T47D (cell line): Measurements from ENCODE around the gene PCSK2.

Experiments
- DNase-seq, 2 experiments: peaks; one replicate each; pipeline versions ENCODE4 v3.0.0 to v3.0.0-alpha.2; 2011 to 2012; ENCODE audit warnings: low read depth in 1 of 2, low spot score in 1 of 2
- JUND ChIP-seq: IDR thresholded peaks from 2 replicates; pipeline ENCODE4 v1.6.1; 2012; ENCODE audit warnings: low read depth
- in situ Hi-C: cut with HindIII; loops from 2 replicates; pipeline ENCODE4 v1.10.0; 2016; ENCODE audit warnings: low sequenced_read_pairs, low pct_unique_long_range_greater_than_20kb

Gene PCSK2

DNA sequence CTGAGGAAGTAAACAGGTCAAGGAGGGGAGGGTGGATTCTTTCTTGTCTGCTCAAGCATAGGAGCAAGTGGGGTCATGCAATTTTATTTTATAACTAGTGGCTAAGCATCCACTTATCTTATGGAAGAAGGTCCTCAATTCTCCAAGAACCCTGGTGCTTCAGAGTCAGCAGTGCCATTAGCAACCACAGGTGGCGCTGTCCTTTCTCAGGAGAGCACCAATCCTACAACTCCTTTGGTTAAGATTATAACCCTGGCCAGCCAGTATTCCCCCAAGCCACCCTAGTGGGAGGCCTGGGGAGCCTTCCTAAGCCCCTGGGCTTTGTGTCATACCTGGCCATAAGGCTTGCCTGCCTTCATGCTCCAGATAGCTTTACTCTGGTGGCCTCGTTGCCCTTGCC is 60.7 kb downstream of the PCSK2 start:
- in situ Hi-C loops, result no loop called here
- DNase-seq, result no peak
- no peak for TF ChIP-seq JUND

DNA sequence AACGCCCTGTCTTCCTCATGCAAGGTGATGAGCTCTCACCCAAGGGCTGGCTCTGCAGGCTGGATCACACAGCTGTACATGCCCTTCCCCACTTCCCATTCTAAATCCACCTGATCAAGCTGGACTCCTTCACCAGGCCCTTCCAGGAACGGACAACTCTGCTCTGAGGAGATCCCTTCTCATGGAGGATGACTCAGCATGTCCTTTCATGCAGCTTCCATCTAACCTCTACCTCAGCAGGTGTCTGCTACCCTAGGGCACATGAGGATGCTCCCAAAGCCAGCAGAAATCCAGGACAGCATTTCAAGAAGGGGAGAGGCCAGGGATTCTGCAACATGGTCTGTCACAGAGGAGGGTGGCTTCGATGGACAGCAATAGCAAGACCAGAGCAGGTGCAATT is 61.2 kb downstream of the PCSK2 start:
- in situ Hi-C loops, result no loop called here
- TF ChIP-seq JUND, result no peak
- no peak for DNase-seq

DNA sequence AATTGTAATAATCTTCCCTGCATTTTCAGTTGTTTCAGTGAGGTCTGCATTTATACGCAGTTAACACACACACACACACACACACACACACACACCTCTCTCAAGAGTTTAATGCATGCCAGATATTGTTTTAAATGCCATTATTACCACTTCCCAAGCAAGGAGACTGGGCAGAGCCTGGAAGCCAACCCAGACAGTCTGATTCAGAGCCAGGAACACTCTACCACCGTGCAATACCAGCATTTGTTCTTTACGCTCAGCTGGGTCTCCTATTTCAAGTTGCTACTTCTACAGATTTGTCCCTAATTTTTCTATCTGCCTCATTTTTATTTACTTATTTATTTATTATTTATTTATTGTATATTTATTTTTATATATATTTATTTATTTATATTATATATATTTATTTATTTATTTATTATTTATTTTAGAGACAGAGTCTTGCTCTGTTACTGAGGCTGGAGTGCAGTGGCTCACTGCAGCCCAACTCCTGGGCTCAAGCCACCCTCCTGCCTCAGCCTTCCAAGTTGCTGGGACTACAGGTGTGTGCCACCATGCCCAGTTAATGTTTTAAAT is 68.4 kb downstream of the PCSK2 start:
- no peak for DNase-seq
- in situ Hi-C loops, result no loop called here
- no peak for TF ChIP-seq JUND

DNA sequence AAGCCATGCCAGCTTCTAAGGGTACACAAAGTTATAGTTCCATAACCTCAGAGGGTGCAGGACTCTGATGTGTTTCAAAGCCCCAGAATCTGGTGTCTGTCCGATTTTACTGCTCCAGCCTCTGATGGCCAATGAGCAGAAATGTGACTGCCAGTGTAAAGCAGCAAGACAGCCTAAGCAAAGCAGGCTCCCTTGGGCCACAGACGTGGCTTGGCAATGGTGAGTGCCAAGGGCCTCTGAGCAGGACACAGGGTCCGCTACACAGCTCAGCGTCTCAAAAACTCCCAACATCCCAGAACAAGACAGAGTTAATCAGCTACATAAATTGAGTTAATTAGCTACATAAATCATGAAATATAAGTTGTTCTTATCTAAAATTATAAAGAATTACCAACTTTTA is 69.2 kb downstream of the PCSK2 start:
- DNase-seq, result no peak
- in situ Hi-C loops, result no loop called here

DNA sequence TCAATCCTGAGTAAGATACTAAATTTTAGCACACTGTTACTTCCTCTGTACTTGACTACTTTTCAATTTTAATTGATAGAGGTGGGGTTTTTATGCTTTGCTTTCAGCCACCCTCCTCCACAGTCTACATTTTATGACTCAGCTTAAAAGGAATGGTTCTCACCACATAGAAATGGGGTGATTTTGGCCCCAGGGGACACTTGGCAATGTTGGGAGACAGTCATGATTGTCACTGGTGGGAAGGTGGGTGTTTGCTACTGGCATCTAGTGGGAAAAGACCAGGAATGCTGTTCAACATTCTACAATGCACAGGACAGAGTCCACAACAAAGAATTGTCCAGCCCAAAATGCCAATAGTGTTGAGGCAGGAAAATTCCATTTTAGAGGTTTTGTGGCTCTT is 71.3 kb downstream of the PCSK2 start:
- TF ChIP-seq JUND, result no peak
- no peak for DNase-seq
- in situ Hi-C loops, result no loop called here

More for the DNA sequence above, 69.2 kb downstream of the PCSK2 start:
- no peak for TF ChIP-seq JUND

DNA sequence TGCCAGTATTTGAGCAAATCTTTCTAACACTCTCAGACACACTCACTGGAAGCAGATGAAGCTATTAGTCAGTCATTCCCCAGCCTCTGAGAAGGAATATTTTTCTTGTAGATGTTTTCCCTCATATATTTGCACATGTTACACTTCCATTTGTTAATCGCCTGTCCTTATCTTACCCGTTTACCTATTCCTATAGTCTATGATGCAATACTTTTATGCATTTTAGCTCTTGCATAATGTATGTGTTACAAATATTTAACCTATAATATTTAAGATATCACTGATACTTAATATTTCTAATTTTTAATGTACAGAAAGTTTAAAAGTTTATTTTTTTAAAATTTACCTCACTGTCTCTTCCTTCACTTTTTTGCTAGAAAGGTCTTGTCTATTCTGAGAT is 71.9 kb downstream of the PCSK2 start:
- TF ChIP-seq JUND, result no peak
- no peak for DNase-seq
- in situ Hi-C loops, result no loop called here

DNA sequence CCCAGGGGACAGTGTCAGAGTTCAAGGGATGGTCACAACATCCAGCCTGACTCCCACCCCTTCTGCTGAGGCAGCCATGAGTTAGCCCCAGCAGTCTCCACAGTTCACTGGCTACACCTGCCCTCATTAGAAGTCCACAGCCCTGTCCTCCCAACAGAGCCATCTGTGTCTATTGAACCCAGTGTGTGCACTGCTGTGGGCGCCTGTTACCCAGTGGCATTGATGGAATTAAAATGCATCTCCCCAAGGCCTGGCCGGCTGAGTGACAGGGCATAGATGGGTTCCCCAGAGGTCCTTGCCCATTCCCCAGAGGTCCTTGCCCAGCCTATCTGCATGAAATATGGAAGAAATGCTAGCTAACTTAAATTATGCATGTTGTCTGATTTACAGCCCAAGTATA is 73.3 kb downstream of the PCSK2 start:
- no peak for DNase-seq
- in situ Hi-C loops, result no loop called here
- no peak for TF ChIP-seq JUND

DNA sequence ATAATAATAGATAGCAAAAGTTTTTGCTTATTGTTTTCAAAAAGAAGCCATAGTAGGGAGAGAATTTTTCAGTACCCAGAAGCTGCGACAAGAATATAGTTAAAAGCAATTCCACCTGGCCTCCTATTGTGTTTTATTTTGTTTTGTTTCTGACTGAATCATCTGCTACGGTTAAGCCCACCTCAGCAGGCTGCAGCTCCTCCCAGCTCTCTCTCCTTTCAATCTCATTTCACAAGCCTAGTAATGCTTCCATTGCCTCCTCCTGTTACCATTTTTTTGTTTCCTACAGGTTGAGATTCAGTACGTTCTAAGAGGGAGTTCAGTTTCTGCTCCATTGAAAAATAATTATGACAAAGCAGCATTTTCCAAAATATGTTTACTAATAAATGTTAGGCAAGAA is 77.9 kb downstream of the PCSK2 start:
- no peak for TF ChIP-seq JUND
- DNase-seq, result no peak
- in situ Hi-C loops, result no loop called here

DNA sequence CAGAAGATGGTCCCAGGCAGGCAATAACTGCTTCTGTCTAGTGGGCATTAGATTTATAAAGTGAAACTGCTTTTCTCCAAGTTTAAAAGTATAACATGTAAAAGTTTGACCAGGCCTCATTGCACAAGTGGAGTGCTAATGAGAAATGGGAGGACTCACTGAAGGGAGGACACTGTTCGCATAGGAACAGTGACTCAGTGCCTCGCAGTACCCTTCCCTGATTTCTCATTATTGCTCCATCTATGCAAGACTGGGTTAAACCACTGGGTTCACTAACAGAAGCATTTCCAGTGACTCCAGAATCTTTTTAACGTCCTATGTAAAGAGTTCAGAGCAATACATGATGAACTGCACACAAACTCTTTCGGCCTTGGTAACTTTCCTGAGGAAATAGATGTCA is 79.6 kb downstream of the PCSK2 start:
- in situ Hi-C loops, result no loop called here
- no peak for DNase-seq
- TF ChIP-seq JUND, result no peak

DNA sequence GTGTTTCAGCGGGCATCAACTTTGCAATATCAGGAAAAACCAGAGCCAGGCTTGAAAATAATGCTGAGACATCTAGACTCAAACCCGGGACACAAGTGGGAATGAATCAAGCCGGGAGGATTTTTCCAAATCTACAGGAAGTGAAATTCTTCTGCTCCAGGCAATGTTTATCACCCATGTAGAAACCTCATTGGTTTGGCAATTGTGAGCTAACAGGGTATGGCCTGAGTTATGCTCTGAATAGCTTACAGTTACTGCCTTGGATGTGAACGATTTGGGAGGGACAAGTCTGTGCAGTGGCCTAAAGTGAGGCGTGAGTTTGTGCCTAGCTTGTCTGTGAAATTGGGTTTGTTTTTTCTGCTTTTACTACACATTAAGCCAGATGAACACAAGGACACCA is 87.4 kb downstream of the PCSK2 start:
- no peak for DNase-seq
- in situ Hi-C loops, result no loop called here
- no peak for TF ChIP-seq JUND

DNA sequence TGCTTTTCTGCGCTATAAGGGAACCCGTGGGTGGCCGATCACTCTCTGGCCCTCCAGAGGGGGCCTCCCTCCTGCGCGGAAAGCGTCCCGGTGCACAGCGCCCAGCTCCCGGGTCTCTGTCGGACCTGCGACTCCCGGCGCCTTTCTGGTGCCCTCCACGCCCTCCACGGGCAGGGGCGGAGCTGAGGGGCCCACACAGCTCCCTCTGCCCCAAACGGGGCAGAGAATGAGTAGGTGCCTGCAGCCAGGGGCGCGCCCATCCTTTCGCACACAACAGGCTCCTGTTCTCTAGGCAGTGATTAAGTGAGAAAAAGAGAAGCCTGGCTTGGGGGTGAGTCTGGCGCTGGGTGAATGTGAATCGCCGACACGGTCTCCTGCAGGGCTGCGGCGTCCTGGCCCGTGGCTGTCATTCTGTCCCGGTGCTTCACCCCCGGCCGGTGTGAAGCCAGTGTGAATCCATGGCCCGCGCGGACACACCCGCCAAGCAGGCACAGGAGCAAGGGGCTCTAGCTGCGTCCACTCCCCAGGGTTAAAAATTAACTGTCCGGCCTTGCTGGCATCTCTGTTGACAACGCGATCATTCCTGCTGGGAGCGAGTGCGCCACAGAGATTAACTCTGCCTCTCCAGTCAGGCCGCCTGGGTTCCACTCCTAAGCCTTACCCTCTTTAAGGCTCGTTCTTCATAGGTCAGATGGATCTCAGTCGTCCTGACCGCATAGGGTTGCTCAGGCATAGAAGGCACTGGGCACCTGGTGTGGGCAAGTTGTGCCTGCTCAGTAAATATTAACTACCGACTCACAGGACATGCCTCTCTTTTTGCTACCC is 88.8 kb downstream of the PCSK2 start:
- no peak for DNase-seq
- in situ Hi-C loops, result no loop called here
- TF ChIP-seq JUND, result no peak

DNA sequence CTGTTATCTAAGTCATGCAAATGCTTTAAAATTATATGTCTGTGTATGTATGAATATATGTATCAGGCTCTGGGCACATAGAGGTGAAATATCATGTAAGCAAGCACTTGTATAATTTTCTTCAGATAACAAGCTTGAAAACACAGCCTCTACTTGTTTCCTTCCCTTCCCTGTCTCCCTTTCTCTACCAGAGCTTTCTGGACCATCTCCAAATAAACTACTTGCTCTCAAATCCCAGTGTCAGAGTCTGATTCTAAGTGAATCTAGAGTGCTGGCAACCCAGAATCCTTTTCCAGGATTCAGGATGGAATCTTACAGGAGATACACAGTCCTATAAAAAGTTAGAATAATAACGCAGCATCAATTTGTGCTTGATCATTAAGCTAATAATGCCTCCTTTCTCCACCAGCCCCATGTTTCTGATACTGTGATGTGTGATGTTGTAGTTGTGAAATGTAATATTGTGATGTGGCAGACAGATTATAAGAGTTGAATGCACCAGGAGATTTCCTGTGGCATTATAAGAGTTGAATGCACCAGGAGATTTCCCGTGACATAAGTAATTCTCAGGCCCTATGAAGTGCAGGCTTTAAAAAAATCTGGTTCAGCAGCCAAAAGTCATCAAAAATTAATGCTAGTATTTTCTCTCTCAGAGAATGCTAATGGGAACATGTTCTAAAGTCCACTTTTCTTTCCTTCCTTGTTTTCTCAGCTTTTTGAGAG is 89.6 kb downstream of the PCSK2 start:
- DNase-seq, result no peak
- no peak for TF ChIP-seq JUND
- in situ Hi-C loops, result no loop called here

DNA sequence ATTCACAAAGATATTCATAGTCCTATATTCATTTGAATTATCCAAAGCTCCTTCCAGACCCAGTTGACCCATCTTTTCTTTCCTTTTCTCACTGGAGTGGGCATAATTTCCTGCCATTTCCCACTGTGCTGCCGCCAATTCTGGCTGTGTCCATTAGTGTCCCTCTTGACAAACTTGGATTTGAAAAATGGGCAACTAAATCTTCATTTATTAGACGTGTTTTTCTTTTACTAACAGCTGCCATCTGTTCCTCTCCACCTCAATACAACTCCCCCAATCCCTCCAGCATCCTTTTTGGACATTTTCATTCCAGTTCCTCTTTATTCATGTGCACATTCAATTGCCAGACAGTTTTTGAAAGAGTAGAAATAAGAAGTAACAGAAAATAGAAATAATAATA is 90.5 kb downstream of the PCSK2 start:
- TF ChIP-seq JUND, result no peak
- in situ Hi-C loops, result no loop called here
- DNase-seq, result no peak
